Activated CD4-positive, CD25-positive, alpha-beta regulatory T cell treated with anti-CD3 and anti-CD28 coated beads, Interleukin-2, amount 50 U/mL, for 72 hours (primary cell): Measurements from ENCODE around the gene SMARCD3.
A peak's percentile ranks its signal among the peaks of the same experiment; 100 is the strongest.

ENCODE experiments used
- DNase-seq: peaks from one replicate; pipeline ENCODE4 v3.0.0; 2021

SMARCD3 gene

GRCh38 chr7:151246851-151247580, 1.5 kb downstream of the SMARCD3 start:
- no peak for DNase-seq

GRCh38 chr7:151246102-151246850, 2.2 kb downstream of the SMARCD3 start:
- DNase-seq = no peak

GRCh38 chr7:151245360-151246101, 3.0 kb downstream of the SMARCD3 start:
- peak; percentile 62 for DNase-seq

GRCh38 chr7:151244841-151245346, 3.6 kb downstream of the SMARCD3 start:
- no peak for DNase-seq

- peak; percentile 71 for DNase-seq
Measured at GRCh38 chr7:151244196-151244840, 4.2 kb downstream of the SMARCD3 start.

GRCh38 chr7:151243408-151244195, 4.9 kb downstream of the SMARCD3 start:
- no peak for DNase-seq

- DNase-seq = no peak
Measured at GRCh38 chr7:151243045-151243349, 5.5 kb downstream of the SMARCD3 start.

GRCh38 chr7:151242159-151243044, 6.1 kb downstream of the SMARCD3 start:
- no peak for DNase-seq

GRCh38 chr7:151241755-151242096, 6.8 kb downstream of the SMARCD3 start:
- no peak for DNase-seq

- no peak for DNase-seq
Measured at GRCh38 chr7:151240942-151241754, 7.3 kb downstream of the SMARCD3 start.

- no peak for DNase-seq
Measured at GRCh38 chr7:151240536-151240935, 8.0 kb downstream of the SMARCD3 start.

GRCh38 chr7:151239837-151240459, 8.5 kb downstream of the SMARCD3 start:
- DNase-seq = no peak

GRCh38 chr7:151238924-151239836, 9.3 kb downstream of the SMARCD3 start:
- DNase-seq = no peak

- no peak for DNase-seq
Measured at GRCh38 chr7:151238190-151238810, 10.2 kb downstream of the SMARCD3 start.

- DNase-seq = no peak
Measured at GRCh38 chr7:151237244-151238189, 11.0 kb downstream of the SMARCD3 start.

- no peak for DNase-seq
Measured at GRCh38 chr7:151236406-151236805, 12.1 kb downstream of the SMARCD3 start.
